A549 (cell line): ENCODE results near the gene COX7C. TPM values are rescaled to one million over a fixed set of nuclear protein-coding genes. Genes with fewer than 3 reads are reported as not detected.

ENCODE experiments used
- ATAC-seq, 2 experiments: fragments of 200-7000 bp in 1 of 2; fragments of >200 bp in 1 of 2; cut with Nextera tagmentation in 1 of 2; cut with Tn5 transposase in 1 of 2; 3 replicates each; pipeline versions ENCODE4 v1.8.0 to v1.9.1; 2018 to 2020; ENCODE audit warnings: mild to moderate bottlenecking in 1 of 2, moderate library complexity in 1 of 2
- CTCF ChIA-PET: fragments of 300-600 bp; sonication (Branson Sonifier 250); formaldehyde crosslinking; extraction: SDS; loops from one replicate; lab custom pipeline; 2021; ENCODE audit warnings: antibody characterized with exemption, inconsistent platforms; lab: Yijun Ruan, JAX
- POLR2A ChIA-PET: fragments of 350-600 bp; formaldehyde crosslinking; extraction: SDS; loops from one replicate; lab custom pipeline; 2021; ENCODE audit warnings: antibody characterized with exemption, inconsistent platforms; lab: Yijun Ruan, JAX
- DNase-seq, 2 experiments: peaks; one replicate each; pipeline versions ENCODE4 v3.0.0 to v3.0.0-alpha.2; 2011 to 2016; ENCODE audit warnings: low read depth in 1 of 2, low spot score in 1 of 2
- FAIRE-seq: peaks from 2 replicates; lab custom pipeline; 2011; peaks lifted over from hg19 to GRCh38; lab: Jason Lieb, UNC
- H3K27ac ChIP-seq, 2 experiments: fragments of >200 bp; sonication (Bioruptor Twin); formaldehyde crosslinking; 3 replicates each; pipeline ENCODE4 v1.5.1; 2016 to 2017
- H3K4me1 ChIP-seq: fragments of >200 bp; sonication (Bioruptor Twin); formaldehyde crosslinking; 3 replicates; pipeline ENCODE4 v1.6.1; 2016
- H3K4me2 ChIP-seq: fragments of >200 bp; sonication (Bioruptor Twin); formaldehyde crosslinking; 3 replicates; pipeline ENCODE4 v1.6.1; 2016
- H3K4me3 ChIP-seq: fragments of >200 bp; sonication (Bioruptor Twin); formaldehyde crosslinking; 3 replicates; pipeline ENCODE4 v1.5.1; 2016
- H3K9me3 ChIP-seq: fragments of >200 bp; sonication (Bioruptor Twin); formaldehyde crosslinking; 3 replicates; pipeline ENCODE4 v1.6.1; 2016
- ATOH8 ChIP-seq: fragments of 250-450 bp; sonication (Bioruptor Pico); IDR thresholded peaks from 2 replicates; pipeline ENCODE4 v1.5.0; 2020; ENCODE audit warnings: low read depth, mild to moderate bottlenecking, moderate library complexity
- CBX8 ChIP-seq: fragments of 200-600 bp; sonication (generic); IDR thresholded peaks from 2 replicates; pipeline ENCODE4 v1.6.1; 2016
- CTCF ChIP-seq: fragments of >200 bp; sonication (Bioruptor Twin); formaldehyde crosslinking; IDR thresholded peaks from 3 replicates; pipeline ENCODE4 v1.5.1; 2016
- E2F6 ChIP-seq: IDR thresholded peaks from 2 replicates; pipeline ENCODE4 v1.6.1; 2012; ENCODE audit warnings: low read depth, borderline replicate concordance
- ELK1 ChIP-seq: fragments of 150-350 bp; IDR thresholded peaks from 2 replicates; pipeline ENCODE4 v1.6.1; 2014; ENCODE audit warnings: low read depth, mild to moderate bottlenecking, low read length
- FOSB ChIP-seq: fragments of 250-450 bp; sonication (Bioruptor Pico); IDR thresholded peaks from 2 replicates; pipeline ENCODE4 v1.5.0; 2020; ENCODE audit warnings: mild to moderate bottlenecking, moderate library complexity
- GATA3 ChIP-seq: IDR thresholded peaks from 2 replicates; pipeline ENCODE4 v1.6.1; 2012; ENCODE audit warnings: borderline replicate concordance
- HEYL ChIP-seq: fragments of 250-450 bp; sonication (Bioruptor Pico); IDR thresholded peaks from 2 replicates; pipeline ENCODE4 v1.8.0; 2021; ENCODE audit warnings: mild to moderate bottlenecking, moderate library complexity
- HOXA7 ChIP-seq: fragments of 250-450 bp; sonication (Bioruptor Pico); IDR thresholded peaks from 2 replicates; pipeline ENCODE4 v1.5.0; 2020; ENCODE audit warnings: mild to moderate bottlenecking, moderate library complexity
- HOXB13 ChIP-seq: fragments of 250-450 bp; sonication (Bioruptor Pico); IDR thresholded peaks from 2 replicates; pipeline ENCODE4 v1.5.0; 2020; ENCODE audit warnings: low read depth, mild to moderate bottlenecking, moderate library complexity
- HOXB5 ChIP-seq: fragments of 250-450 bp; sonication (Bioruptor Pico); IDR thresholded peaks from 2 replicates; pipeline ENCODE4 v1.5.0; 2020; ENCODE audit warnings: mild to moderate bottlenecking, moderate library complexity
- JUN ChIP-seq, 2 experiments: fragments of >200 bp; sonication (Bioruptor Twin); formaldehyde crosslinking; IDR thresholded peaks; 2 replicates in 1 of 2; 3 replicates in 1 of 2; pipeline ENCODE4 v1.6.1; 2016 to 2017
- JUNB ChIP-seq: fragments of >200 bp; sonication (Bioruptor Twin); formaldehyde crosslinking; IDR thresholded peaks from 2 replicates; pipeline ENCODE4 v1.6.1; 2016
- KDM5A ChIP-seq: fragments of 200-600 bp; sonication (generic); IDR thresholded peaks from 2 replicates; pipeline ENCODE4 v1.6.1; 2016; ENCODE audit warnings: antibody characterized with exemption, mild to moderate bottlenecking
- MAZ ChIP-seq: fragments of 150-350 bp; IDR thresholded peaks from 2 replicates; pipeline ENCODE4 v1.6.1; 2014; ENCODE audit warnings: antibody characterized with exemption, low read depth, low read length, borderline replicate concordance
- MYC ChIP-seq: IDR thresholded peaks from 2 replicates; pipeline ENCODE4 v1.6.1; 2012; ENCODE audit warnings: mild to moderate bottlenecking, inconsistent platforms, low read length, improper control_type of control experiment, borderline replicate concordance
- NFE2L2 ChIP-seq: fragments of 150-350 bp; conservative IDR thresholded peaks from 2 replicates; pipeline ENCODE4 v1.6.1; 2014; ENCODE audit warnings: low read length
- NPAS2 ChIP-seq: fragments of 250-450 bp; sonication (Bioruptor Pico); IDR thresholded peaks from 2 replicates; pipeline ENCODE4 v1.8.0; 2022; ENCODE audit warnings: mild to moderate bottlenecking, moderate library complexity, borderline replicate concordance
- NR3C1 ChIP-seq: fragments of >200 bp; sonication (Bioruptor Twin); formaldehyde crosslinking; IDR thresholded peaks from 3 replicates; pipeline ENCODE4 v1.6.1; 2017
- POLR2AphosphoS2 ChIP-seq: conservative IDR thresholded peaks from 2 replicates; pipeline ENCODE4 v1.6.1; 2012; ENCODE audit warnings: low read length, improper control_type of control experiment, inconsistent platforms
- RCOR1 ChIP-seq: fragments of 150-350 bp; IDR thresholded peaks from 2 replicates; pipeline ENCODE4 v1.6.1; 2014; ENCODE audit warnings: antibody characterized with exemption, low read length, low read depth
- RFX5 ChIP-seq: fragments of 450-650 bp; IDR thresholded peaks from 2 replicates; pipeline ENCODE4 v1.7.1; 2014; ENCODE audit warnings: antibody characterized with exemption, mild to moderate bottlenecking, moderate library complexity
- SMC3 ChIP-seq: fragments of >200 bp; sonication (Bioruptor Twin); formaldehyde crosslinking; IDR thresholded peaks from 3 replicates; pipeline ENCODE4 v1.6.1; 2018; ENCODE audit warnings: inconsistent platforms
- SREBF2 ChIP-seq: fragments of 450-650 bp; IDR thresholded peaks from 2 replicates; pipeline ENCODE4 v1.6.1; 2014; ENCODE audit warnings: mild to moderate bottlenecking, moderate library complexity
- TP53 ChIP-seq: fragments of 250-450 bp; sonication (Bioruptor Pico); IDR thresholded peaks from 2 replicates; pipeline ENCODE4 v1.5.0; 2021; ENCODE audit warnings: mild to moderate bottlenecking, moderate library complexity
- USF2 ChIP-seq: fragments of 450-650 bp; IDR thresholded peaks from 2 replicates; pipeline ENCODE4 v1.6.1; 2014; ENCODE audit warnings: antibody characterized with exemption
- ZC3H11A ChIP-seq: fragments of 450-650 bp; IDR thresholded peaks from 2 replicates; pipeline ENCODE4 v1.6.1; 2014; ENCODE audit warnings: antibody characterized with exemption, mild to moderate bottlenecking
- ZFP36 ChIP-seq: fragments of 450-650 bp; IDR thresholded peaks from 2 replicates; pipeline ENCODE4 v1.6.1; 2014; ENCODE audit warnings: borderline replicate concordance; ENCODE audit not compliant: partially characterized antibody
- ZNF302 ChIP-seq: fragments of 250-450 bp; sonication (Bioruptor Pico); IDR thresholded peaks from 2 replicates; pipeline ENCODE4 v1.9.0; 2021; ENCODE audit warnings: inconsistent platforms, mild to moderate bottlenecking, moderate library complexity
- WGBS: methylation state at CpG from one replicate; pipeline ENCODE4 v1.1.6; 2017; ENCODE audit errors: missing lambda C conversion rate; 5-methylcytosine and 5-hydroxymethylcytosine counted together
- polyA plus RNA-seq, 4 experiments: library from polyadenylated mRNA; depleted of rRNA in 3 of 4; stranded (reverse); fragments of >200 nt; fragmentation: RNase III in 1 of 4; extraction: RNeasy Plus Mini Kit Qiagen cat#74134 plus additional on column Dnase treatment in 1 of 4; gene quantifications; 2 replicates in 3 of 4; 3 replicates in 1 of 4; pipeline ENCODE4 v1.2.3, GENCODE V29; 2011 to 2017

The COX7C gene
- polyA plus RNA-seq, 2 of the 4 experiments (the other 2 are of a cell fraction), result 842 to 1,182 TPM

- no peak overlapping the region for H3K27ac ChIP-seq
- peaks cover 6% of the 10 kb centered on the region; the same call in 1 of the 3 replicates for H3K4me1 ChIP-seq
- ATAC-seq, result no peak
- WGBS, result 56% methylated on average over 7 of the region's 7 CpGs
- H3K9me3 ChIP-seq, result no peaks in the 10 kb centered on the region
- POLR2A ChIA-PET, result no interaction called here
- CTCF ChIA-PET, result no interaction called here
- H3K4me2 ChIP-seq, result no peak overlapping the region
- TF ChIP-seq JUNB (no peak), NPAS2 (CRISPR knock-in tag) (no peak), ZC3H11A (no peak), USF2 (no peak), HOXA7 (CRISPR knock-in tag) (no peak), MAZ (no peak), E2F6 (no peak), RFX5 (no peak), ELK1 (no peak), SREBF2 (no peak), HEYL (CRISPR knock-in tag) (no peak), NFE2L2 (no peak), CTCF (no peak), ZFP36 (no peak)
- TF ChIP-seq, all 56 proteins: peak for 0
- FAIRE-seq (no peak), DNase-seq (no peak)
- no peak overlapping the region for H3K4me3 ChIP-seq
Measured at GRCh38 chr5:86572825-86573517, 44.8 kb upstream of the COX7C start.

- ATAC-seq (no peak), FAIRE-seq (no peak), DNase-seq (no peak)
- POLR2A ChIA-PET, result no interaction called here
- 21% methylated on average over 3 of the region's 3 CpGs for WGBS
- Histone ChIP-seq H3K9me3 (no peaks in the 10 kb centered on the region; the same call in 2 of the 3 replicates), H3K4me3 (no peak overlapping the region), H3K4me2 (no peak overlapping the region), H3K4me1 (no peaks in the 10 kb centered on the region), H3K27ac (no peak overlapping the region)
- TF ChIP-seq NFE2L2 (no peak), SMC3 (no peak), HOXA7 (CRISPR knock-in tag) (no peak), NR3C1 (no peak)
- CTCF ChIA-PET, result no interaction called here
Measured at GRCh38 chr5:86579502-86579901, 38.2 kb upstream of the COX7C start.

GRCh38 chr5:86596476-86596875, 21.3 kb upstream of the COX7C start:
- no peak overlapping the region for H3K4me3 ChIP-seq
- ATAC-seq (no peak), FAIRE-seq (no peak), DNase-seq (no peak)
- CTCF ChIA-PET, result no interaction called here
- no peak overlapping the region for H3K27ac ChIP-seq
- no peak overlapping the region for H3K4me2 ChIP-seq
- POLR2A ChIA-PET, result no interaction called here
- H3K4me1 ChIP-seq, result no peaks in the 10 kb centered on the region
- TF ChIP-seq GATA3, result no peak
- no peak for TF ChIP-seq POLR2AphosphoS2
- no peak for TF ChIP-seq KDM5A
- TF ChIP-seq JUN (IDR thresholded peaks at IDR 0.05), result no peak
- TF ChIP-seq HOXA7 (CRISPR knock-in tag), result no peak
- TF ChIP-seq MYC, result no peak
- no peak for TF ChIP-seq ATOH8 (CRISPR knock-in tag)
- no peak for TF ChIP-seq ELK1
- TF ChIP-seq RCOR1, result no peak
- no peak for TF ChIP-seq NPAS2 (CRISPR knock-in tag)
- no peak for TF ChIP-seq CBX8
- TF ChIP-seq FOSB (CRISPR knock-in tag), result no peak
- TF ChIP-seq ZNF302 (CRISPR knock-in tag), result no peak
- TF ChIP-seq HOXB13 (CRISPR knock-in tag), result no peak
- no peak for TF ChIP-seq HOXB5 (CRISPR knock-in tag)
- no peak for TF ChIP-seq TP53 (CRISPR knock-in tag)
- TF ChIP-seq RFX5, result no peak
- TF ChIP-seq JUNB, result no peak
- no peaks in the 10 kb centered on the region for H3K9me3 ChIP-seq
